A673 (cell line): Measurements from ENCODE around the gene SNX11.

Experiments used
- EZH2 ChIP-seq: fragments of 200-600 bp; sonication (generic); IDR thresholded peaks from 2 replicates; pipeline ENCODE4 v1.6.1; 2017; ENCODE audit warnings: borderline replicate concordance, low read depth, mild to moderate bottlenecking, mixed read lengths, antibody characterized with exemption, low read length; ENCODE audit not compliant: poor library complexity, severe bottlenecking
- TF ChIP-seq, protein P1 (sequence below): fragments of 300-800, 200-600 bp; sonication (generic); conservative IDR thresholded peaks from 2 replicates; pipeline ENCODE4 v1.5.1; 2017; ENCODE audit warnings: low read depth, mild to moderate bottlenecking, antibody characterized with exemption, low read length, moderate library complexity, mixed read lengths

DNA sequence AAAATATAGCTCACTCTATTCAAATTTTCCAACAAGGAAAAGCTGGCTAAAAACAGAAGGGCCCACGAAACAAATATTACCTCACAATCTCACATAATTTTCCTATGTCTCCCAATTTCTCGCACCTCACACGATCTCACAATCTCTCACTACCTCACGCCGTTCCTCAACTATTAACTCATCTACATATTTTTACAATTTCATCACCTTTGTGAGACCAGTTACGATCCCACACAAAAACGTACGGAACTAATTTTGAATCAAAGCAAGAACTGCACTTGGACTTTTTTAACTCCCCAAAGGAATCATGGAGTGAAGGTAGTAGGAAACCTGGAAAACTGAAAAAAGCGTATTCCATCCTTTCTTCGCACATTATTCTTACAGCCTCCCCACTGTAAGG, 7.4 kb upstream of the SNX11 start:
- TF ChIP-seq, protein P1, sequence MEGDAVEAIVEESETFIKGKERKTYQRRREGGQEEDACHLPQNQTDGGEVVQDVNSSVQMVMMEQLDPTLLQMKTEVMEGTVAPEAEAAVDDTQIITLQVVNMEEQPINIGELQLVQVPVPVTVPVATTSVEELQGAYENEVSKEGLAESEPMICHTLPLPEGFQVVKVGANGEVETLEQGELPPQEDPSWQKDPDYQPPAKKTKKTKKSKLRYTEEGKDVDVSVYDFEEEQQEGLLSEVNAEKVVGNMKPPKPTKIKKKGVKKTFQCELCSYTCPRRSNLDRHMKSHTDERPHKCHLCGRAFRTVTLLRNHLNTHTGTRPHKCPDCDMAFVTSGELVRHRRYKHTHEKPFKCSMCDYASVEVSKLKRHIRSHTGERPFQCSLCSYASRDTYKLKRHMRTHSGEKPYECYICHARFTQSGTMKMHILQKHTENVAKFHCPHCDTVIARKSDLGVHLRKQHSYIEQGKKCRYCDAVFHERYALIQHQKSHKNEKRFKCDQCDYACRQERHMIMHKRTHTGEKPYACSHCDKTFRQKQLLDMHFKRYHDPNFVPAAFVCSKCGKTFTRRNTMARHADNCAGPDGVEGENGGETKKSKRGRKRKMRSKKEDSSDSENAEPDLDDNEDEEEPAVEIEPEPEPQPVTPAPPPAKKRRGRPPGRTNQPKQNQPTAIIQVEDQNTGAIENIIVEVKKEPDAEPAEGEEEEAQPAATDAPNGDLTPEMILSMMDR: no peak
- no peak for TF ChIP-seq EZH2
